Gastrocnemius medialis (tissue), 4 donors: ENCODE data around the gene LDLRAD3. TPM values are rescaled to one million over a fixed set of nuclear protein-coding genes. Genes with fewer than 3 reads are reported as not detected.

Source experiments
- ATAC-seq, 2 donors: fragments of 150-250 bp; one replicate each; pipeline ENCODE4 v1.9.1; 2016
- DNase-seq, 2 donors: peaks; one replicate each; pipeline ENCODE4 v3.0.0-alpha.2; 2019
- H3K27ac ChIP-seq, 4 donors: fragments of 200-600 bp; sonication (generic); 1 replicate in 1 of 4; 2 replicates in 3 of 4; pipeline ENCODE4 v1.5.1; 2016 to 2018; ENCODE audit warnings: mild to moderate bottlenecking in 2 of 4, moderate library complexity in 1 of 4
- H3K27me3 ChIP-seq, 3 donors: fragments of 200-600 bp; sonication (generic) in 2 of 3; 1 replicate in 1 of 3; 2 replicates in 2 of 3; pipeline versions ENCODE4 v1.5.1 to v1.6.0; 2016 to 2019; ENCODE audit warnings: mild to moderate bottlenecking in 1 of 3, moderate library complexity in 1 of 3
- H3K36me3 ChIP-seq, 2 donors: fragments of 200-600 bp; sonication (generic) in 1 of 2; one replicate each; pipeline ENCODE4 v1.5.1; 2017 to 2018
- H3K4me1 ChIP-seq, 2 donors: fragments of 200-600 bp; sonication (generic) in 1 of 2; one replicate each; pipeline ENCODE4 v1.5.1; 2016 to 2017; ENCODE audit warnings: mild to moderate bottlenecking in 2 of 2
- H3K4me3 ChIP-seq, 4 donors: fragments of 200-600 bp; sonication (generic) in 3 of 4; 1 replicate in 1 of 4; 2 replicates in 3 of 4; pipeline ENCODE4 v1.5.1; 2016 to 2019; ENCODE audit warnings: mild to moderate bottlenecking in 2 of 4
- H3K9me3 ChIP-seq, 3 donors: fragments of 200-600 bp; sonication (generic) in 2 of 3; 1 replicate in 1 of 3; 2 replicates in 2 of 3; pipeline ENCODE4 v1.5.1; 2016 to 2019
- CTCF ChIP-seq, 5 experiments: fragments of 450-650 bp in 3 of 5; fragments of 200-600 bp in 2 of 5; sonication (generic) in 2 of 5; IDR thresholded peaks in 4 of 5; conservative IDR thresholded peaks in 1 of 5; 1 replicate in 4 of 5; 2 replicates in 1 of 5; pipeline ENCODE4 v1.5.1; 2016 to 2019; ENCODE audit warnings: antibody characterized with exemption in 5 of 5, mild to moderate bottlenecking in 3 of 5, moderate library complexity in 3 of 5
- POLR2A ChIP-seq, 2 donors: fragments of 450-650 bp; IDR thresholded peaks; one replicate each; pipeline ENCODE4 v1.6.1; 2017; ENCODE audit warnings: antibody characterized with exemption in 2 of 2, mild to moderate bottlenecking in 2 of 2, moderate library complexity in 2 of 2
- in situ Hi-C, 4 donors: fragments of 200-750 bp; cut with MboI; loops; one replicate each; pipeline versions ENCODE4 v1.15.0 to v1.8.0; 2017; ENCODE audit warnings: low sequenced_read_pairs in 4 of 4
- intact Hi-C: fragments of 100-400 bp; cut with DNase I; formaldehyde crosslinking; loops from one replicate; pipeline ENCODE4 v1.15.1; 2023; ENCODE audit warnings: low total_unique reads
- total RNA-seq, 4 donors: library from RNA; depleted of rRNA; stranded (reverse); fragments of >200 nt; gene quantifications; one replicate each; pipeline versions ENCODE4 v1.1.0 to v1.2.3, GENCODE V29; 2016

The LDLRAD3 gene
- total RNA-seq, 4 donors from 2014 or later = 6.1 to 12.8 (median 11.8) TPM

GRCh38 chr11:36013950-36014897, 70.4 kb downstream of the LDLRAD3 start:
- no peak overlapping the region for H3K27ac ChIP-seq
- no peak for ATAC-seq
- H3K4me1 ChIP-seq = peaks cover 28 to 29% of the 10 kb centered on the region in 2 donors

GRCh38 chr11:36014898-36015665, 71.2 kb downstream of the LDLRAD3 start:
- Histone ChIP-seq H3K27ac (no peak overlapping the region), H3K27me3 (no peaks in the 10 kb centered on the region), H3K9me3 (no peaks in the 10 kb centered on the region), H3K4me1 (peaks cover 20 to 21% of the 10 kb centered on the region in 2 donors), H3K4me3 (no peak overlapping the region), H3K36me3 (no peaks in the 10 kb centered on the region)
- in situ Hi-C loops = no loop called here
- intact Hi-C loops = loop anchor here (10.0 kb wide), 1 partner anchor 190 kb away; no protein-coding TSS in a partner anchor
- TF ChIP-seq CTCF (IDR thresholded peaks at IDR 0.05 in 4 of 5, conservative IDR thresholded peaks at IDR 0.05 in 1 of 5) (no peak), POLR2A (IDR thresholded peaks at IDR 0.05) (no peak)
- ATAC-seq (no peak), DNase-seq (no peak)

More at GRCh38 chr11:36013950-36014897, 70.4 kb downstream of the LDLRAD3 start:
- in situ Hi-C loops (no loop called here), intact Hi-C loops (loop anchor here (10.0 kb wide), 1 partner anchor 189 kb away; no protein-coding TSS in a partner anchor)
- no peak overlapping the region for H3K4me3 ChIP-seq
- TF ChIP-seq CTCF (IDR thresholded peaks at IDR 0.05 in 4 of 5, conservative IDR thresholded peaks at IDR 0.05 in 1 of 5) = no peak
- TF ChIP-seq POLR2A (IDR thresholded peaks at IDR 0.05) = no peak
- H3K9me3 ChIP-seq = no peaks in the 10 kb centered on the region
- no peaks in the 10 kb centered on the region for H3K27me3 ChIP-seq
- H3K36me3 ChIP-seq = no peaks in the 10 kb centered on the region
- no peak for DNase-seq

- in situ Hi-C loops = no loop called here
Observed at GRCh38 chr11:36015799-36016198, 71.9 kb downstream of the LDLRAD3 start.

GRCh38 chr11:36016263-36016662, 72.4 kb downstream of the LDLRAD3 start:
- no peak overlapping the region for H3K27ac ChIP-seq
- in situ Hi-C loops = no loop called here
- no peaks in the 10 kb centered on the region for H3K27me3 ChIP-seq
- H3K9me3 ChIP-seq = no peaks in the 10 kb centered on the region
- H3K4me3 ChIP-seq = no peak overlapping the region
- intact Hi-C loops = loop anchor here (10.0 kb wide), 1 partner anchor 191 kb away; no protein-coding TSS in a partner anchor
- peaks cover 15 to 16% of the 10 kb centered on the region in 2 donors for H3K4me1 ChIP-seq
- TF ChIP-seq POLR2A (IDR thresholded peaks at IDR 0.05) (no peak), CTCF (IDR thresholded peaks at IDR 0.05 in 4 of 5, conservative IDR thresholded peaks at IDR 0.05 in 1 of 5) (no peak)
- ATAC-seq (no peak), DNase-seq (no peak)
- no peaks in the 10 kb centered on the region for H3K36me3 ChIP-seq

More at GRCh38 chr11:36015799-36016198, 71.9 kb downstream of the LDLRAD3 start:
- Histone ChIP-seq H3K4me3 (no peak overlapping the region), H3K27me3 (no peaks in the 10 kb centered on the region), H3K4me1 (peaks cover 15 to 16% of the 10 kb centered on the region in 2 donors), H3K9me3 (no peaks in the 10 kb centered on the region), H3K27ac (no peak overlapping the region), H3K36me3 (no peaks in the 10 kb centered on the region)
- intact Hi-C loops = loop anchor here (10.0 kb wide), 1 partner anchor 191 kb away; no protein-coding TSS in a partner anchor
- DNase-seq (peak in 1 of 2 donors; percentile 37), ATAC-seq (no peak)
- TF ChIP-seq POLR2A (IDR thresholded peaks at IDR 0.05) (no peak), CTCF (IDR thresholded peaks at IDR 0.05 in 4 of 5, conservative IDR thresholded peaks at IDR 0.05 in 1 of 5) (no peak)
